Caco-2 (cell line): ENCODE results near the gene RAB11FIP4. TPM values are rescaled to one million over a fixed set of nuclear protein-coding genes. Genes with fewer than 3 reads are reported as not detected.

Experiments
- BruUV-seq: library from RNA; stranded (reverse); fragments of 400-500 nt; replicated peaks from 2 replicates; lab custom pipeline; 2021; lab: Mats Ljungman, UMichigan
- CTCF ChIA-PET: fragments of 300-600 bp; sonication (Branson Sonifier 250); formaldehyde crosslinking; loops from one replicate; lab custom pipeline; 2022; ENCODE audit warnings: antibody characterized with exemption; lab: Charles Lee
- POLR2A ChIA-PET: fragments of 300-600 bp; sonication (Branson Sonifier 250); formaldehyde crosslinking; loops from one replicate; lab custom pipeline; 2022; ENCODE audit warnings: antibody characterized with exemption; lab: Charles Lee
- DNase-seq, 2 experiments: peaks; one replicate each; pipeline versions ENCODE4 v3.0.0 to v3.0.0-alpha.2; 2020 to 2022
- H3K27me3 ChIP-seq: replicated peaks from 2 replicates; pipeline ENCODE4 v1.6.0; 2011; ENCODE audit warnings: low read length; ENCODE audit not compliant: control insufficient read depth, insufficient read depth
- H3K36me3 ChIP-seq: 2 replicates; pipeline ENCODE4 v1.5.1; 2011; ENCODE audit warnings: low read length; ENCODE audit not compliant: control insufficient read depth, insufficient read depth
- H3K4me1 ChIP-seq: fragments of 250-450 bp; sonication (Bioruptor Pico); 2 replicates; pipeline ENCODE4 v1.5.1; 2020; ENCODE audit warnings: mild to moderate bottlenecking
- H3K4me3 ChIP-seq: 2 replicates; pipeline ENCODE4 v1.5.1; 2011; ENCODE audit warnings: low read depth, mild to moderate bottlenecking, control low read depth, low read length
- H3K9me3 ChIP-seq: fragments of 250-450 bp; sonication (Bioruptor Pico); 2 replicates; pipeline ENCODE4 v1.5.1; 2020; ENCODE audit warnings: mild to moderate bottlenecking, moderate library complexity
- H3K27ac Mint-ChIP-seq: one replicate; pipeline ENCODE4 v1.8.0; 2022; ENCODE audit warnings: mixed read lengths; ENCODE audit not compliant: unreplicated experiment
- H3K27me3 Mint-ChIP-seq: one replicate; pipeline ENCODE4 v1.8.0; 2022; ENCODE audit warnings: mixed read lengths; ENCODE audit not compliant: insufficient read depth, unreplicated experiment
- H3K36me3 Mint-ChIP-seq: one replicate; pipeline ENCODE4 v1.8.0; 2022; ENCODE audit warnings: mild to moderate bottlenecking, mixed read lengths; ENCODE audit not compliant: insufficient read depth, unreplicated experiment
- H3K4me1 Mint-ChIP-seq: one replicate; pipeline ENCODE4 v1.8.0; 2022; ENCODE audit warnings: low read depth, mixed read lengths; ENCODE audit not compliant: unreplicated experiment
- H3K4me3 Mint-ChIP-seq: one replicate; pipeline ENCODE4 v1.8.0; 2022; ENCODE audit warnings: mild to moderate bottlenecking, moderate library complexity, mixed read lengths; ENCODE audit not compliant: unreplicated experiment
- H3K9me3 Mint-ChIP-seq: one replicate; pipeline ENCODE4 v1.8.0; 2022; ENCODE audit warnings: mixed read lengths; ENCODE audit not compliant: unreplicated experiment
- intact Hi-C: fragments of 100-400 bp; cut with micrococcal nuclease; formaldehyde crosslinking; loops from one replicate; pipeline ENCODE4 v1.10.0; 2022; ENCODE audit not compliant: unreplicated experiment
- total RNA-seq: library from RNA; stranded (reverse); gene quantifications from 2 replicates; pipeline ENCODE4 v1.2.3, GENCODE V29; 2022
- TF ChIP-seq, protein P1 (sequence below), 2 experiments: fragments of 200-600 bp in 1 of 2; IDR thresholded peaks; 1 replicate in 1 of 2; 2 replicates in 1 of 2; pipeline versions ENCODE4 v1.5.1 to v1.8.0; 2011 to 2022; ENCODE audit warnings: antibody characterized with exemption in 1 of 2, control low read depth in 1 of 2, inconsistent platforms in 1 of 2, low read depth in 1 of 2, low read length in 1 of 2, mild to moderate bottlenecking in 1 of 2, moderate library complexity in 1 of 2; ENCODE audit not compliant: insufficient read depth in 1 of 2, severe bottlenecking in 1 of 2, unreplicated experiment in 1 of 2

The RAB11FIP4 gene
- total RNA-seq, 1 experiment from 2014 or later, result 90.3 TPM

DNA sequence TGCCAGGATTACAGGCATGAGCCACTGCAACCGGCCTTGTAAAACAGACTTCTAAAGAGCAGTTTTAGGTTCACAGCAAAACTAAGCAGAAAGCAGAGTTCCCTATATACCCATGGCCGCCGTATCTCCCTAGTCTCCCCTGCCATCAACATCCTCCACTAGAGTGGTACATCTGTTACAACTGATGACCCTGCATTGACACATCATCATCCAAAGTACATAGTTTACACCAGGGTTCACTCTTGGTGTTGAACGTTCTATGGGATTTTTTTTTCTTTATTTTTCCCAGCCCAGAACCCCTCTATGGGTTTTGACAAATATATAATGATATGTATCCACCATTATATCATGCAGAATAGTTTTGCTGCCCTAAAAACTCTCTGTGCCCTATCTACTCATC lies 155.2 kb downstream of the RAB11FIP4 start:
- no peaks in the 10 kb centered on the region for H3K27me3 ChIP-seq
- no peaks in the 10 kb centered on the region for H3K27me3 Mint-ChIP-seq
- H3K4me1 ChIP-seq, result no peaks in the 10 kb centered on the region
- no peaks in the 10 kb centered on the region for H3K9me3 ChIP-seq
- H3K9me3 Mint-ChIP-seq, result no peaks in the 10 kb centered on the region
- H3K4me3 ChIP-seq, result no peak overlapping the region
- TF ChIP-seq, protein P1, sequence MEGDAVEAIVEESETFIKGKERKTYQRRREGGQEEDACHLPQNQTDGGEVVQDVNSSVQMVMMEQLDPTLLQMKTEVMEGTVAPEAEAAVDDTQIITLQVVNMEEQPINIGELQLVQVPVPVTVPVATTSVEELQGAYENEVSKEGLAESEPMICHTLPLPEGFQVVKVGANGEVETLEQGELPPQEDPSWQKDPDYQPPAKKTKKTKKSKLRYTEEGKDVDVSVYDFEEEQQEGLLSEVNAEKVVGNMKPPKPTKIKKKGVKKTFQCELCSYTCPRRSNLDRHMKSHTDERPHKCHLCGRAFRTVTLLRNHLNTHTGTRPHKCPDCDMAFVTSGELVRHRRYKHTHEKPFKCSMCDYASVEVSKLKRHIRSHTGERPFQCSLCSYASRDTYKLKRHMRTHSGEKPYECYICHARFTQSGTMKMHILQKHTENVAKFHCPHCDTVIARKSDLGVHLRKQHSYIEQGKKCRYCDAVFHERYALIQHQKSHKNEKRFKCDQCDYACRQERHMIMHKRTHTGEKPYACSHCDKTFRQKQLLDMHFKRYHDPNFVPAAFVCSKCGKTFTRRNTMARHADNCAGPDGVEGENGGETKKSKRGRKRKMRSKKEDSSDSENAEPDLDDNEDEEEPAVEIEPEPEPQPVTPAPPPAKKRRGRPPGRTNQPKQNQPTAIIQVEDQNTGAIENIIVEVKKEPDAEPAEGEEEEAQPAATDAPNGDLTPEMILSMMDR (IDR thresholded peaks at IDR 0.05; ENCODE audit: insufficient read depth in 1 of 2, low read depth in 1 of 2, low read length in 1 of 2, severe bottlenecking in 1 of 2, unreplicated experiment in 1 of 2), result no peak
- no TSS peak for BruUV-seq
- ChIA-PET CTCF (no interaction called here), POLR2A (interaction anchor here (0.6 kb wide), 1 partner anchor 26 kb away, joined by 4 read pairs; no protein-coding TSS in a partner anchor)
- H3K4me1 Mint-ChIP-seq, result peaks cover 7% of the 10 kb centered on the region
- H3K4me3 Mint-ChIP-seq, result no peak overlapping the region
- peaks cover 21% of the 10 kb centered on the region for H3K36me3 Mint-ChIP-seq
- H3K27ac Mint-ChIP-seq, result no peak overlapping the region
- DNase-seq, result no peak
- H3K36me3 ChIP-seq, result no peaks in the 10 kb centered on the region
- intact Hi-C loops, result no loop called here

DNA sequence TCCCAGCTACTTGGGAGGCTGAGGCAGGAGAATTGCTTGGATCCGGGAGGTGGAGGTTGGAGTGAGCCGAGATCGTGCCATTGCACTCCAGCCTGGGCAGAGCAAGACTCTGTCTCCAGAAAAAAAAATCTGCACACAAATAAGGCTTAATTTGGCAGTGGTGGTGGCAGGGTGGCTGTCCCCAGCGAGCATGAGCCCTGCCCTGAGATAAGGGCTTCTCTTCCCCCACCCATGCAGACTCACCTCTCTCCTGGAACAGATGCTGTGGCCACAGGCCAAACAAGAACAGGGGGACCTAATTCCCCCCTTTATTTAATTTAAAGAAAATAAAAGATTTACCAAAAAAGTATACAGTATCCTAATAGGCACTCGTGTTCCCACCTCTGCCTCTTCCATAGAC lies 157.2 kb downstream of the RAB11FIP4 start:
- Histone ChIP-seq H3K9me3 (no peaks in the 10 kb centered on the region), H3K4me3 (peak overlapping the region; percentile 65), H3K27me3 (no peaks in the 10 kb centered on the region), H3K36me3 (no peaks in the 10 kb centered on the region), H3K4me1 (no peaks in the 10 kb centered on the region)
- intact Hi-C loops, result no loop called here
- H3K4me3 Mint-ChIP-seq, result peak overlapping the region; percentile 79
- H3K36me3 Mint-ChIP-seq, result peaks cover 21% of the 10 kb centered on the region
- no peaks in the 10 kb centered on the region for H3K27me3 Mint-ChIP-seq
- BruUV-seq, result TSS peak; percentile 80
- TF ChIP-seq, protein P1 (IDR thresholded peaks at IDR 0.05; ENCODE audit: insufficient read depth in 1 of 2, low read depth in 1 of 2, low read length in 1 of 2, severe bottlenecking in 1 of 2, unreplicated experiment in 1 of 2), result no peak
- DNase-seq, result no peak
- no peaks in the 10 kb centered on the region for H3K9me3 Mint-ChIP-seq
- POLR2A ChIA-PET, result no interaction called here
- CTCF ChIA-PET, result no interaction called here
- peaks cover 7% of the 10 kb centered on the region for H3K4me1 Mint-ChIP-seq
- peak overlapping the region; percentile 71 for H3K27ac Mint-ChIP-seq

DNA sequence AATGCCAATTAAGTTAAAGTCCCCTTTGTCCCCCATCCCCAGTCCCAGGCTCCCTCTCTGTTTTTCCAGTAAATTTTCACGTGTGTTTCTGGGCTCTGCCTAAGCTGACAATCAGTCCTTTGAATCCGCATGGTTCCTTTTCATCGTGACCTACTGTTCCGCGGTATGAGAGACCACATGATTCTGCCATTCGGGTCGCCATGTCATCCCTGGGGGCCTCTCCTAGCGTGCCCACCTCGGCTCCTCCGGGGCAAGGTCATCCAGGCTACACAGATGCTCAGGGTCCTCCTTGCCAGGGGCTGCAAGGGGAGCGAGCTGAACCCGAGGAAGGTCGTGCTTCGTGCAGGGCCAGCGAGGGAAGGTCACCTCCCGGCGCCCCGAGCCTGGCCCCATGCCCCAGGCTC lies 157.6 kb downstream of the RAB11FIP4 start:
- TF ChIP-seq, protein P1 (IDR thresholded peaks at IDR 0.05; ENCODE audit: insufficient read depth in 1 of 2, low read depth in 1 of 2, low read length in 1 of 2, severe bottlenecking in 1 of 2, unreplicated experiment in 1 of 2), result no peak
- Histone ChIP-seq H3K36me3 (no peaks in the 10 kb centered on the region), H3K27me3 (no peaks in the 10 kb centered on the region), H3K9me3 (no peaks in the 10 kb centered on the region), H3K4me3 (peak overlapping the region; percentile 65), H3K4me1 (no peaks in the 10 kb centered on the region)
- Mint-ChIP-seq H3K9me3 (no peaks in the 10 kb centered on the region), H3K27me3 (no peaks in the 10 kb centered on the region), H3K4me1 (peaks cover 7% of the 10 kb centered on the region), H3K4me3 (peak overlapping the region; percentile 79), H3K36me3 (peaks cover 21% of the 10 kb centered on the region), H3K27ac (peak overlapping the region; percentile 71)
- no peak for DNase-seq
- ChIA-PET CTCF (interaction anchor here (0.8 to 1.6 kb wide), 3 partner anchors 10 to 352 kb away, joined by 3 to 10 read pairs (median 7); partner anchors contain the start of gene UTP6), POLR2A (no interaction called here)
- intact Hi-C loops, result no loop called here
- BruUV-seq, result no TSS peak
